Measurements from ENCODE around the gene GNB1.

DNA sequence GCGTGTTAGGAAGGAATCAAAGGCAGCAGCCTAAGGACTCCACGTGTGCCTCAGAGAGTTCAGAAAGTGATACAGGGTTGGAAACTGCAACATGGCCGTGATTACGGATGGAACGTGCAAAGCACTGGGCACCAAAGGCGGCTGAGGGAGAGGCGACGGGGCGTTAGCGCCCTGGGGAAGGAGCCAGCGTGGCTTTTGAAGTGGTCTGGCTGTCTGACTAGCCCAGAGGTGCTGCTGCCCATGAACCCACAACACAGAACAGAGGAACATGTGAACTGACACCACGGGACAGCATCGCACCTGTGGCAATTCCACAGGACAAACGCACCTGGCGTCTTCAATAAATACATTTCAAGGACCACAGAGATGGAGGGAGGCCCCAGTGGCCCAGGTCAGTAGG, 46.2 kb upstream of the GNB1 start:
- TF ChIP-seq POLR2A (IDR thresholded peaks at IDR 0.05; ENCODE audit: low read length) (no peak), GATA1 (IDR thresholded peaks at IDR 0.05; ENCODE audit: low read depth, low read length) (no peak)

Measured in erythroblast (primary cell).